LNCaP clone FGC (cell line): ENCODE measurements around the gene MEIG1.

Source experiments
- DNase-seq: peaks from one replicate; pipeline ENCODE4 v3.0.0-alpha.2; 2011; ENCODE audit warnings: low read depth
- H3K4me3 ChIP-seq: 2 replicates; pipeline ENCODE4 v1.5.1; 2011; ENCODE audit warnings: mild to moderate bottlenecking, low read depth, low read length, control low read depth
- TF ChIP-seq, protein P1 (sequence below): IDR thresholded peaks from 2 replicates; pipeline ENCODE4 v1.5.1; 2012; ENCODE audit warnings: mild to moderate bottlenecking; ENCODE audit not compliant: control insufficient read depth, insufficient read depth; ENCODE audit errors: extremely low read depth

Gene MEIG1, protein sequence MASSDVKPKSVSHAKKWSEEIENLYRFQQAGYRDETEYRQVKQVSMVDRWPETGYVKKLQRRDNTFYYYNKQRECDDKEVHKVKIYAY

DNA sequence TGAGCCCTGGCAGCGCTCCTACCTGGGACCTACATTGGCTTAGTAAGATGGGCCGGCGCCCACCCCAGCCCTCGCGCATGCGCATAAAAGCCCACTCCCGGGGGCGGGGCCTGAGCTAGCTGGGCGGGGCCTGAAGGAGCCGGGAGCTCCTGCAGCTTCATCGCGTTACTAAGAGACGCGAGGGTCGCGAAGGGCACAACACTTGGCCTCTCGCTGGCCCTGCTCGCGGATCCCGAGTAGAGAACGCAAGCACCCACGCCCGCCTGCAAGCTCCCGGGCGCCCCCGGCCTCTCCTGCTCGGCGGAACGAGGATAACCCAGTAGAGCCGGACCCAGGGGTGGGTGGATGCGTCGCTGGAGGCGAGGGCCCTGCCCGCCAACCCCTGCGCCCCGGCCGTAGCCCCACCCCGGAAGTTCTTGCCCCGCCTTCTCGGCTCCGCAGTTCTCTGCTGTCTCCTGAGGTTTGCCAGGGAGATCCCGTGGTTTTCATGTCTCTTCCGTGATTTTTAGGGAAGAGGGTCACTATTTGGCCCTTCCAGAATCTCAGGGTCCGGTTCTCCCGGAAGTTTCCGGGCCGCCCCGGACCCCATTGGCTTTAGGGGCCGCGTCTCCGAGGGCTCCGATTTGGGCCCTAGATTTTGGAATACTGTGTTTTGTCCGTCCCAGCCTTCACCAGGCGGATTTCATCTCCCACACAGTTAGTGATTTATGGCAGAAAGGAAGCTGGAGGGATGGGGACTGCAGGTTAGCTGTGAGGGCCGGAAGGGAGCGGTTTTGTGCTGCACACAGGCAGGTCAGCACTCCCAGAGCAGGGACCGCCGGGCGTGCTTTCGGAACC lies at the start of gene MEIG1:
TSS of gene MEIG1 (plus strand) at position 168 of the 837 bp plus-strand sequence. CDS start 7,081 bp downstream, outside the sequence.
- TF ChIP-seq, protein P1, sequence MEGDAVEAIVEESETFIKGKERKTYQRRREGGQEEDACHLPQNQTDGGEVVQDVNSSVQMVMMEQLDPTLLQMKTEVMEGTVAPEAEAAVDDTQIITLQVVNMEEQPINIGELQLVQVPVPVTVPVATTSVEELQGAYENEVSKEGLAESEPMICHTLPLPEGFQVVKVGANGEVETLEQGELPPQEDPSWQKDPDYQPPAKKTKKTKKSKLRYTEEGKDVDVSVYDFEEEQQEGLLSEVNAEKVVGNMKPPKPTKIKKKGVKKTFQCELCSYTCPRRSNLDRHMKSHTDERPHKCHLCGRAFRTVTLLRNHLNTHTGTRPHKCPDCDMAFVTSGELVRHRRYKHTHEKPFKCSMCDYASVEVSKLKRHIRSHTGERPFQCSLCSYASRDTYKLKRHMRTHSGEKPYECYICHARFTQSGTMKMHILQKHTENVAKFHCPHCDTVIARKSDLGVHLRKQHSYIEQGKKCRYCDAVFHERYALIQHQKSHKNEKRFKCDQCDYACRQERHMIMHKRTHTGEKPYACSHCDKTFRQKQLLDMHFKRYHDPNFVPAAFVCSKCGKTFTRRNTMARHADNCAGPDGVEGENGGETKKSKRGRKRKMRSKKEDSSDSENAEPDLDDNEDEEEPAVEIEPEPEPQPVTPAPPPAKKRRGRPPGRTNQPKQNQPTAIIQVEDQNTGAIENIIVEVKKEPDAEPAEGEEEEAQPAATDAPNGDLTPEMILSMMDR, result no peak
- DNase-seq, result peak; percentile 83
- H3K4me3 ChIP-seq, result peak within 1 kb of the TSS; percentile 67

DNA sequence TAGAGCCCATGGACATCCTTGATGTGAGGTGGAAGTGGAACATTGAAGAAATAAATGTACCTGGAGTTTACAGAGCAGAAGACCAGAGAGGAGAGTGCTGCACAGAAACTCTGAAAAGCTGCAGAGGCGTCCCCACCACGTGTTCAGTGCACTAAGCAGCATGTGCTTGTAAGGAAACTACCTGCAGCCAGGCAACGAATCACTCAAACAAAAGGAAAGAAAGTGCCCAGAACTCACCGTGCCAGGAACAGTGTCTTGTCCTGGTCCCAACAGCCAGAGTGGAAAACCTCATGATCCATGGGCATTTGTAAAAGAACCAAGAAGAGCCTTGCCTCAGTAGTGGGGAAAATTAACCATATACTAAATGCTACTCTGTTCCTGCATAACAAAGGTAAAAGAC lies 48.2 kb upstream of the MEIG1 start:
- H3K4me3 ChIP-seq, result no peak overlapping the region
- no peak for DNase-seq
- TF ChIP-seq, protein P1, result no peak

DNA sequence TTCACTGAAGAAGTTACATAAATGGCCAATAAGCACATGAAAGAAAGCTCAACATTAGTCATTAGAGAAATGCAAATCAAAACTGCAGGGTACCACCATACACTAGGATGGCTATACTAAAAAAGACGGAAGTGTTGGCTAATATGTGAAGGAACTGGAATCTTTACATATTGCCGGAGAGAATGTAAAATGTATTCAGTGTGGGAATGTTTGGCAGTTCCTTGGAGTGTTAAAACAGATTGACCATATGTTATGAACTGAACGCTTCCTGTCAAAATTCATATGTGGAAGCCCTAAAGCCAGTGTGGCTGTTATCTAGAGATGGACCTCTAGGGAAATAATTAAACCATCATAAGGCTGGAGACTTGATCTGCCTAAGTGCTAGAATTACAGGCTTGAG lies 47.4 kb upstream of the MEIG1 start:
- TF ChIP-seq, protein P1, result no peak
- DNase-seq, result no peak
- no peak overlapping the region for H3K4me3 ChIP-seq

DNA sequence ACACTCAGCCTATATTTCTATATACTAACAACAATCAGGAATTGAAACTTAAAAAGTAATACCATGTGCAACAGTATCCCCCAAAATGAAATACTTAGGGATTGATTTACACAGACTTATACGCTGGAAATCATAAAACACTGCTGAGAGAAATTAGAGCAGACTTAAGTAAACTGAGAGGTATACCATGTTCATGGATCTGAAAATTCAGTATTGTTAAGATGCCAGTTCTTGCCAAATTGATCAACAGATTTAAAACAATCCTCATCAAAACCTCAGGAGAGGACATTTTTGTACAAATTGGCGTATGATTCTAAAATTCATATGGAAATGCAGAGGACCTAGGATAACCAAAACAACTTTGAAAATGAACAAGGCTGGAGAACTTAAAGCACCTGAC lies 42.6 kb upstream of the MEIG1 start:
- no peak for DNase-seq
- TF ChIP-seq, protein P1, result no peak
- H3K4me3 ChIP-seq, result no peak overlapping the region

DNA sequence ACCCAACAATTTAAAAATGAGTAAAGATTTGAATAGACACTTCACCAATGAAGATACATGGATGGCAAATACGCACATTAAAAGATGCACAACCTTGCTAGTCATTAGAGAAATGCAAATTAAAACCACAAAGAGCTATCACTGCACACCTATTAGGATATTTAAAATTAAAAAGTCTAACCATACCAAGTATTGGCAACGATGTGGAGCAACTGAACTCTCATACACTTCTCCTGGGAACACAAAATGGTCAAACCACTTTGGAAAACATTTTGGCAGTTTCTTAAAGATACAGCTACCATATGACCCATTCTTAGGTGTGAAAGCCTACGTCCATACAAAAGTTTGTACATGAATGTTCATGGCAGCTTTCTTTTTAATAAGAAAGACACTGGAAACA lies 41.4 kb upstream of the MEIG1 start:
- no peak overlapping the region for H3K4me3 ChIP-seq
- no peak for DNase-seq
- TF ChIP-seq, protein P1, result no peak

DNA sequence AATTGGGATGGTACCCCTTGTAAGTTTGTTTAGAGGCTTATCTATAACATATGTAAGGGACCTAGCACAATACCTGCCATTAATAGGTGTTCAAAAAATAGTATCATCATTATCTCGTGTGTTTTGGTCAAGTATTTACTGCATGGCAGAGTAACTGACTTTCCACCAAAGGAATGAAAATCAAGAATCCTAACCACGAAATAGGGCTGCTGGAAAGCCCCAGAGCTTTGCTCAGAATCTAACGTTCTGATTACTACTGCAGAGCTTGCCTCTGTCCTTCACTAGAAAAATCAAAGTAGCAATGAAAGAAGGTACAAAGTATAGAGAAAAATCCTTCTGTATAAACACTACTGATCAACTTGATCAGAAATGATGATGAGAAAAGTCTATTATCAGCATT lies 40.2 kb upstream of the MEIG1 start:
- H3K4me3 ChIP-seq, result no peak overlapping the region
- no peak for DNase-seq
- TF ChIP-seq, protein P1, result no peak
